Ishikawa (cell line): ENCODE measurements around the gene KCNG4.

Experiments
- CEBPB ChIP-seq: IDR thresholded peaks from 2 replicates; pipeline ENCODE4 v1.6.1; 2012
- CREB1 ChIP-seq: IDR thresholded peaks from 2 replicates; pipeline ENCODE4 v1.6.1; 2012; ENCODE audit warnings: low read depth
- EGR1 ChIP-seq: IDR thresholded peaks from 2 replicates; pipeline ENCODE4 v1.6.1; 2012
- EP300 ChIP-seq: IDR thresholded peaks from 2 replicates; pipeline ENCODE4 v1.6.1; 2012; ENCODE audit warnings: borderline replicate concordance
- FOXM1 ChIP-seq: IDR thresholded peaks from 2 replicates; pipeline ENCODE4 v1.6.1; 2012; ENCODE audit warnings: low read depth, borderline replicate concordance
- MAX ChIP-seq: IDR thresholded peaks from 2 replicates; pipeline ENCODE4 v1.6.1; 2012
- NFIC ChIP-seq: IDR thresholded peaks from 2 replicates; pipeline ENCODE4 v1.6.1; 2012
- RAD21 ChIP-seq: IDR thresholded peaks from 2 replicates; pipeline ENCODE4 v1.6.1; 2012; ENCODE audit warnings: low read depth
- REST ChIP-seq: IDR thresholded peaks from 2 replicates; pipeline ENCODE4 v1.6.1; 2012; ENCODE audit warnings: low read depth, mild to moderate bottlenecking
- TAF1 ChIP-seq: IDR thresholded peaks from 2 replicates; pipeline ENCODE4 v1.6.1; 2012; ENCODE audit warnings: low read depth, mild to moderate bottlenecking
- TCF12 ChIP-seq: IDR thresholded peaks from 2 replicates; pipeline ENCODE4 v1.6.1; 2012; ENCODE audit warnings: low read depth
- TEAD4 ChIP-seq: IDR thresholded peaks from 2 replicates; pipeline ENCODE4 v1.6.1; 2012
- USF1 ChIP-seq: IDR thresholded peaks from 2 replicates; pipeline ENCODE4 v1.6.1; 2012
- YY1 ChIP-seq: IDR thresholded peaks from 2 replicates; pipeline ENCODE4 v1.6.1; 2012; ENCODE audit warnings: low read depth
- ZBTB7A ChIP-seq: IDR thresholded peaks from 2 replicates; pipeline ENCODE4 v1.6.1; 2012; ENCODE audit warnings: low read depth

The KCNG4 gene

GRCh38 chr16:84225126-84225525 lies 14.7 kb downstream of the KCNG4 start:
- TF ChIP-seq RAD21 (no peak), REST (no peak), ZBTB7A (no peak), MAX (no peak), EP300 (no peak), EGR1 (no peak), TCF12 (no peak), TAF1 (no peak), FOXM1 (no peak), CEBPB (no peak), USF1 (no peak), CREB1 (no peak), YY1 (no peak), TEAD4 (no peak), NFIC (no peak)

- TF ChIP-seq TEAD4 (no peak), CEBPB (no peak), ZBTB7A (no peak), EGR1 (no peak), RAD21 (no peak), REST (no peak), USF1 (no peak), FOXM1 (no peak), MAX (no peak), TAF1 (no peak), CREB1 (no peak), TCF12 (no peak), NFIC (no peak), YY1 (no peak), EP300 (no peak)
These were observed 15.3 kb downstream of the KCNG4 start for GRCh38 chr16:84224554-84224953.

GRCh38 chr16:84223456-84223855 lies 16.4 kb downstream of the KCNG4 start:
- TF ChIP-seq EGR1 (no peak), MAX (no peak), USF1 (no peak)

- no peak for TF ChIP-seq MAX
- no peak for TF ChIP-seq FOXM1
- TF ChIP-seq REST = no peak
- TF ChIP-seq YY1 = no peak
These were observed 19.0 kb downstream of the KCNG4 start for GRCh38 chr16:84220851-84221250.
